Inflammatory macrophage treated with lipopolysaccharide for 1 hour (primary cell): Measurements from ENCODE around the gene CNNM4.
A peak's percentile ranks its signal among the peaks of the same experiment; 100 is the strongest.
"Not testable (repeated sequence)": the region's sequence is repeated elsewhere in the genome, so short reads cannot be mapped to it uniquely, and the experiment has no call there.

Experiments
- DNase-seq, 2 donors: peaks; one replicate each; pipeline ENCODE4 v3.0.0-alpha.2; 2020 to 2022

CNNM4 gene

GRCh38 chr2:96795076-96795475 is 34.4 kb downstream of the CNNM4 start:
- no peak for DNase-seq

DNA sequence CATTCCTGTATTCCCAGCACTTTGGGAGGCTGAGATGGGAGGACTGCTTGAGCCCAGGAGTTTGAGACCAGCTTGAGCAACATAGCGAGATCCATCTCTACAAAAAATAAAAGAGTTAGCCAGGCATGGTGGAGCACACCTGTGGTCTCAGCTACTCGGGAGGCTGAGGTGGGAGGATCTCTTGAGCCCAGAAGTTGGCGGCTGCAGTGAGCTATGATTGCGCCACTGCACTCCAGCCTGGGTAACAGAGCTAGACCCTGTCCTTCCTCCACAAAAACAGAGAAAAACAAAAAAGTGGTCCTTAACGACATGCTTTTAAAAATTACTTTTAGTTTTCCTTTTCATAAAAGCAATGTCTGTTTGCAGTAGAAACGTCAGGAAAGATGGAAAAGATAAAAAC is 35.8 kb downstream of the CNNM4 start:
- not testable (repeated sequence) for DNase-seq

DNA sequence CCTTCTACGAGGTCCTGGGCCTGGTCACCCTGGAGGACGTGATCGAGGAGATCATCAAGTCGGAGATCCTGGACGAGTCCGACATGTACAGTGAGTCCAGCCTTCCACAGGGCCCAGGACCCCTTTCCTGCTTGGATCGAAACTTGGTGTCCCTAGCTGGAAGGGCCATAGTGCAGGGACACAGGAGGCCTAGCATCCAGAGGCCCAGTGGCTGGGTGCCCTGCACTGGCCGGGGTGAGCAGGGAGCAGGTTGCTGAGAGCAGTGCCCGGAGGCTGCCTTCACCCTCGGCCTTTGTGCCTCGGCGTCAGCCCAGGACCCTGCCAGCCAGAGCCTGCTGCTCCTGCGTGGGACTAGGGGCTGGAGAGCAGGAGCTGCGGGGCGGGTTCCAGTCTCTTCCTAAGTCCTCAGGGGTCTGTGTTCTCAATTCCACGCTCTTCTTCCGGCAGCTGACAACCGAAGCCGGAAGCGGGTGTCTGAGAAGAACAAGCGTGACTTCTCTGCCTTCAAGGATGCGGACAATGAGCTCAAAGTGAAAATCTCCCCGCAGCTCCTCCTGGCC is 36.4 kb downstream of the CNNM4 start:
- no peak for DNase-seq

- no peak for DNase-seq
Measured at GRCh38 chr2:96798733-96799622, 38.3 kb downstream of the CNNM4 start.

DNA sequence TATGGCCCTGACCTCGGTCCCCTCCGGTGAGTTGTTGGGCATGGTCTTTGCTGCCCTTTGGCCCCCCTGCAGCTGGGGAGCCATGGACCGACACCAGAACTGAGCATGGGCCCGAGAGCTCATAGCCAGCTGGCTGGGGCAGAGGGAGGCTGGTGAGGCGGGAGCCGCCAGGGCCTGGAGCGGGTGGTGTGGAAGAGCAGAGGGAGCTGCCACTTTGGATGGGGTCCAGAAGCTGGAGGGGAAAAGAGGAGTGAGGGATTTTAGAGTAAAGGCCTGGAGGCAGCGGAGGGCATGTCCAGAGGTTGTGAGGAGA is 38.9 kb downstream of the CNNM4 start:
- DNase-seq = no peak

- DNase-seq = no peak
Measured at GRCh38 chr2:96800061-96801004, 39.6 kb downstream of the CNNM4 start.

DNA sequence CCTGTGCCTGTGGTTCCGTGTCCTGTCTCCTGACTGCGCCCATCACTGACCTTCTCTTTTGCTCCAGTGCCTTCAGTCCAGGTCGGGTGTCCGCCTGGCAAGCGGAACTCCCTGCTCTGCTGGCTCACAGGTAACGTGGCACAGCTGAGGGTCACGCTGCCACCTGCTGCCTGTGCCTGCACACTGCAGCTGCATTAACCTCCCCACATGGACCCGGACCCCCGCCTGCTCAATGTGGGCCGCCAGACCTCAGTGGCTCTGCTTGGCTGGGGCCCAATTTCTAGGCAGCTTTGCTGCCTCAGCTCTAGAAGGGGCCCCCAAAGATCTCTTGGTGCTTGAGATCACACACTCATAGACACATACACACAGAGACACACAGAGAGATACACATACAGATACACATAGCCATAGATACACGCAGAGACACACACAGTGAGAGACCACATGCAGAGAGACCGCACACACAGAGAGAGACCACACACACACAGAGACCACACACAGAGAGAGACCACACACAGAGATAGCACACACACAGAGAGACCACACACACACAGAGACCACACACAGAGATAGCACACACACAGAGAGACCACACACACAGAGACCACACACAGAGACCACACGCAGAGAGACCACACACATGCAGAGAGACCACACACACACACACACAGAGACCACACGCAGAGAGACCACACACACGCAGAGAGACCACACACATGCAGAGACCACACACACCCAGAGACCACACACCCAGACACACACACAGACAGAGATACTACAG is 40.5 kb downstream of the CNNM4 start:
- peak in 1 of 2 donors; percentile 22 for DNase-seq

DNA sequence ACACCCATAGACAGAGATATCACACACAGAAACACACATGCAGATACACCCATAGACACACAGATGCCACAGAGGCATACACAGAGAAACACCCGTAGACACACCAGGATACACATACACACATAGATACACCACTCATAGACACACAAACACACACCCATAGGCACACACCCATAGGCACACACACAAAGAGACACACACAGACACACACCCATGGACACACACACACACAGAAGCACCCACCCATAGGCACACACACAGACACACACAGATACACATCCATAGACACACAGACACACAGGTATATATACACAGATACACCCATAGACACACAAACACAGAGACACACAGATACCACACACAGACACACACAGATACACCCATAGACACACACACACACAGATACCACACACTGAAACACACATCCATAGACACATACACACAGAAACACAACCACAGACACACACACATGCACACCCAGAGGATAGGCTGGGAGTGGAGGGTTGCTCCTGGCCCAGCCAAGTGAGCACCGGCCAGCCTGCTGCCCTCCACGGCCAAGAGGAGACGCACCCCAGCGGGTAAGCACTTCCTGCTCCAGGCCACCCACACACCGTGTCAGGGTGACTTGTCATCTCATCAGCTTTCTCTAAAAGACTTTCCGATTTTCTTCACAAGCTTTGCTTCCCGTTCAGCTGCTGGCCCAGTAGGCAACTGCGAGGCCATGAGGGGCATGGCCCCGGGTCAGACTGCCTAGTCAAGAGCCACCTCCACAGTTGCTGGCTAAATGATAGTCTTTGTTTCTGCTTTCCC is 41.3 kb downstream of the CNNM4 start:
- DNase-seq = peak; percentile 86 to 92

- DNase-seq = no peak
Measured at GRCh38 chr2:96802721-96803120, 42.0 kb downstream of the CNNM4 start.

GRCh38 chr2:96804986-96805385 is 44.3 kb downstream of the CNNM4 start:
- peak; percentile 26 to 28 for DNase-seq

GRCh38 chr2:96805946-96806345 is 45.2 kb downstream of the CNNM4 start:
- DNase-seq = not testable (repeated sequence)

DNA sequence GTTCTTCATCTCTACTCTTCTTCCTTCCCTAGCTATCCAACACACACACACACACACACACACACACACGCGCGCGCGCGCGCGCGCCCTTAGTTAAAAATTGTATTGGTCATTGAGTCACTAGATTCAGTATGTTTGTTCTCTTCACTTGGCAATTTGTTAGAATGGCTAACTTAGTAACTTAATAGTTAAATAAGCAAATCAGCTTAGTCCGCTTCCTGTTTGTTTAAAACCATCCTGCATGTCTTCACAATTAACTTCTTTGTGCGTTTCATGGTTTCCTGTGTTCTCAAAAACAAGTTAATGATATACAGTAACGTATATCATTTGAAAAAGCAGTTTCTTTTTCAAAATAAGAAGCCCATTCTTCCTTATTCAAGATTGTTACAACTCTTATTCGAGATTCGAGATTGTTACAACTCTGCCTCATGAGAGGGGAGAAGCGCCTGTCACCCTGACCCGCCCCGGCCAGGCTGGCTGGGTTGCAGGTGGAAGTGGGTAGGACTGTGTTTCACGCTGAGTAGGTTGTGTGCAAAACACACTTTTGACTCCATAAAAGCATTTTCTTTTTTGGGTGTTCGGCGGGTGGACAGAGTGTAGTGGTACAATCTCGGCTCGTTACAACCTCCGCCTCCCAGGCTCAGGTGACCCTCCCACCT is 45.9 kb downstream of the CNNM4 start:
- DNase-seq = no peak

- DNase-seq = no peak
Measured at GRCh38 chr2:96807127-96807471, 46.4 kb downstream of the CNNM4 start.

GRCh38 chr2:96808176-96808837 is 47.6 kb downstream of the CNNM4 start:
- no peak for DNase-seq

DNA sequence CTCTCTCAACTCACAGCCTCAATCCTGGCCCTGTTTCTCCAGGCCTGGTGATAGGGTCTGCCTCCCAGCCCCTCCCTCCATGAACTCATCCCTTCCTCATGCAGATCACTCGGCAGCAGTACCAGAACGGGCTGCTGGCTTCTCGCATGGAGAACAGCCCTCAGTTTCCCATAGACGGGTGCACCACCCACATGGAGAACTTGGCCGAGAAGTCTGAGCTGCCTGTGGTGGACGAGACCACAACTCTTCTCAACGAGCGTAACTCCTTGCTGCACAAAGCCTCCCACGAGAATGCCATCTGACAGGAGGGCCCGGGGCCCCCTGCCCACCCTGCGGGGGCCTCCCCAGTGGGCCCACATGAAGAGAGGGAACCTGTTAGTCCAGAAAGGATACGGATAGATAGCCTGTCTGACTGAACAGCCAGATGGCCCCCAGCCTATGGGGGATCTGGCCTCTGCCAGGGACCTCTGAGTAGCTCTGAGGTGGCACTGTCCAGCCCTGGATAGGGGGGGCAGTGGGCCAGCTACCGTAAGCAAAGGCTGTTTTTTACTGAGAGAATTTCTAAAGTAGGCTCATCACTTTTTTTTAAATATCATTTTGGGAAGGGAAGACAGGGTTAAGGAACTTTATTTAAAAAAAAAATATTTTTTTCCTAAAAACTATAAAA is 48.6 kb downstream of the CNNM4 start:
- DNase-seq = no peak

- no peak for DNase-seq
Measured at GRCh38 chr2:96809951-96810782, 49.5 kb downstream of the CNNM4 start.

DNA sequence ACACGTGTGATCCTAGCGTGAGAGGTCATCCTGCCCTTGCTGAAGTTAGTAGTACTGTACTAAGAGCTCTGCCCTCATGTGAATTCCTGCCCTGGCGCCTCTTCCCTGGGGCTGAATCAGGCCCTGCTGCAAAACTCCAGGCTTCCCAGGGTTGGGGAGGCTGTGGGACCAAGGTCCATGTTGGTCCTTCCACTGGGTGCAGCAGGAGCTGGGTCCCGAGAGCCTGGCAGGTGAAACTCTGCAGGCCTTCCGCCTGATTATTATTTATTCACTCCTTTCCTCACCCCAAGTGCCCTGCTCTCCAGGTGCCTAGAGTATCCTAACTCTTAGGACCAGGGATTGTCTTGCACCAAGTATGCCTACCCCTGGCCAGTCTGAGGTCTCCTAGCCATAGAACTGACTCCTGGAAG is 50.1 kb downstream of the CNNM4 start:
- DNase-seq = no peak

DNA sequence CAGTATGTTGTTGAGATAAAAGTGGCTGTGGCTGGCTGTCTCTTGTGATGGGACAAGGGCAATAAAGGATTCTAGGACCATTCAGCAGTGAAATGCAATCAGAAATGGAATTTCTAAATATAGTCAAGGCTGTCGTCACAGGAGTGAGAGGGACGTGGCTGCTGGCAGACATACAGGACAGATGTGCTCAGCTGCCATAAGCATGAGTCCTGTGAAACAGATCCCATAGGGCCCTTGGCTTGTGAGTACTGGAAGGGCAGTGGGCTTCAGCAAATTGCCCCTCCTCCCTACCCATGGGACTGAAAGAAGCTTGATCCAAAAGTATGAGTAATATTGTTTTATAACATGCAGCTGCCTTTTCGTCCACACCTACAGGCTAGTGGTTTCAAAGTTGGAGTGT is 51.2 kb downstream of the CNNM4 start:
- no peak for DNase-seq

GRCh38 chr2:96813656-96814055 is 53.0 kb downstream of the CNNM4 start:
- DNase-seq = no peak
